H1 (cell line): ENCODE results near the gene TNIK. TPM values are rescaled to one million over a fixed set of nuclear protein-coding genes. Genes with fewer than 3 reads are reported as not detected.

ENCODE experiments used
- BACH1 ChIP-seq: IDR thresholded peaks from 2 replicates; pipeline ENCODE4 v1.6.1; 2012; ENCODE audit warnings: low read length, improper control_type of control experiment
- CHD7 ChIP-seq: fragments of 300-600 bp; sonication (generic); IDR thresholded peaks from 2 replicates; pipeline ENCODE4 v1.7.1; 2012; ENCODE audit warnings: low read length, moderate library complexity, mild to moderate bottlenecking, inconsistent platforms; ENCODE audit not compliant: insufficient replicate concordance
- EGR1 ChIP-seq: IDR thresholded peaks from 2 replicates; pipeline ENCODE4 v1.6.1; 2011; ENCODE audit warnings: low read depth, low read length, borderline replicate concordance
- JUND ChIP-seq: IDR thresholded peaks from 2 replicates; pipeline ENCODE4 v1.6.1; 2011; ENCODE audit warnings: mild to moderate bottlenecking, improper control_type of control experiment, low read length
- NRF1 ChIP-seq: IDR thresholded peaks from 2 replicates; pipeline ENCODE4 v1.6.1; 2011; ENCODE audit warnings: mild to moderate bottlenecking, low read depth, low read length, improper control_type of control experiment
- polyA plus RNA-seq, 7 experiments: library from polyadenylated mRNA; depleted of rRNA in 3 of 7; stranded (reverse) in 5 of 7; unstranded in 2 of 7; fragments of >200 nt in 5 of 7; fragments of 200-250 nt in 2 of 7; gene quantifications; 1 replicate in 5 of 7; 2 replicates in 1 of 7; 4 replicates in 1 of 7; pipeline versions ENCODE4 v1.2.1 to v1.2.3, GENCODE V29; 2011 to 2013; ENCODE audit warnings: missing spikeins in 2 of 7, mixed read lengths in 2 of 7
- total RNA-seq: library from RNA; stranded (reverse); fragmentation: NEBNext Ultra II Directional; extraction: Animal tissue kit (Norgen Biotek cat#: 25700); gene quantifications from 2 replicates; pipeline ENCODE4 v1.2.1, GENCODE V29; 2021

Gene TNIK
- total and polyA plus RNA-seq, 2 of the 8 experiments (the other 6 are each of a cell fraction or from before 2014, with no cell fraction given) = 7.4 to 42.0 TPM

GRCh38 chr3:171441381-171441780 lies 18.8 kb downstream of the TNIK start (continued):
- TF ChIP-seq CHD7 (no peak), BACH1 (no peak), NRF1 (no peak), EGR1 (no peak), JUND (no peak)
- TF ChIP-seq, all 59 proteins: peak for 0
